Measurements from ENCODE around the gene FAF2. TPM values are rescaled to one million over a fixed set of nuclear protein-coding genes. Genes with fewer than 3 reads are reported as not detected.
"Not testable (repeated sequence)": the region's sequence is repeated elsewhere in the genome, so short reads cannot be mapped to it uniquely, and the experiment has no call there.

The FAF2 gene
- total and polyA plus RNA-seq, 10 donors, result 7.6 to 41.3 (median 31.8) TPM

DNA sequence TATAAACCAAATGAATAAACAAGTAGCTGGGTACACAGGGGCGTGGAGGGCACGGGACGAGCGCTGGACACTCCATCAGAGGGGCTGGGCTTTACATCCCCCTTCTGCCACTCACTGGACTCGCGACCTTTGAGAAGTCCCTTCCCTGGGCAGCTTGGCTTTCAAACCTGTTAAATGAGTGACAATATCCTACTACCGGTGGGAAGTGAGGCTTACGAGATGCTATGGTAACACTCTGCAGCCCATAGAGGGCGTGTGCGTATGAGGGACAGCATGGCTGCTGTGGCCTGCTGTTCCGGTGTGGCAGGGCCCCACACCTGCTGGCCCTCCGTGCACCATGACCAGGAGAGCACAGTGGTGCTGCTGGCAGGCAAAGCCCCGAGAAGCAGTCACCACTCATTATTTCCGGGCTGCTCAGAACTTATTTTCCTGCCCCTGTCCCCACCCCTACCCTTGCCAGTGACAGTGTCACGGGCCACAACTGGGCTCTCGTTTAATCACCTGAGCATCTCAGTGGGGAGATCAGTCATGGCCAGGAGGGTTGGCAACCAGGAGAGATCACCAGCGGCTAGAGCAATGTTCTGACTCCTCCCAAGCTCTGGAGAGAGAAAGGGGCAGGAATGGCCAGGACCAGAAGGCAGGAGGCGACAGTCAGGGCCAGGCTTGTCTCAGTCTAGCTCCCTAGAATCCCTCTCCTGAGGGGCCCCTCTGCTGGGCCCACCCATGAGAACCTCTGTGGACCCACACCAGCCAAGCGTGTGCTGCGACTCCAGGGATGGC, 42.3 kb upstream of the FAF2 start:
- no peak overlapping the region for H3K27ac ChIP-seq
- peaks cover 0 to 84% (median 42%) of the 10 kb centered on the region in 6 donors for H3K36me3 ChIP-seq
- peak; percentile 48 for DNase-seq
- H3K4me1 ChIP-seq, result peaks cover 0 to 4% (median 0%) of the 10 kb centered on the region in 6 donors
- TF ChIP-seq CTCF (IDR thresholded peaks at IDR 0.05 in 8 of 11, conservative IDR thresholded peaks at IDR 0.05 in 3 of 11) (no peak), POLR2AphosphoS5 (IDR thresholded peaks at IDR 0.05) (no peak), POLR2A (IDR thresholded peaks at IDR 0.05) (no peak)
- intact Hi-C loops (cut with DNase I; ENCODE audit: low total_unique reads), result no loop called here
- H3K9me3 ChIP-seq, result no peaks in the 10 kb centered on the region
- H3K27me3 ChIP-seq (replicated peaks in 1 of 7), result no peaks in the 10 kb centered on the region
- 85 to 94% (median 91%) methylated on average over 18 to 20 of the region's 20 CpGs for WGBS, 5 donors
- no peak overlapping the region for H3K4me3 ChIP-seq

GRCh38 chr5:176406436-176407052, 41.6 kb upstream of the FAF2 start:
- peaks cover 0 to 78% (median 42%) of the 10 kb centered on the region in 6 donors for H3K36me3 ChIP-seq
- intact Hi-C loops (cut with DNase I; ENCODE audit: low total_unique reads), result no loop called here
- WGBS, 5 donors, result 87 to 93% (median 87%) methylated on average over 9 of the region's 9 CpGs
- no peak overlapping the region for H3K27ac ChIP-seq
- no peaks in the 10 kb centered on the region for H3K27me3 ChIP-seq (replicated peaks in 1 of 7)
- no peak overlapping the region for H3K4me3 ChIP-seq
- H3K4me1 ChIP-seq, result peaks cover 0 to 11% (median 3%) of the 10 kb centered on the region in 6 donors
- TF ChIP-seq POLR2A (IDR thresholded peaks at IDR 0.05) (no peak), CTCF (IDR thresholded peaks at IDR 0.05 in 8 of 11, conservative IDR thresholded peaks at IDR 0.05 in 3 of 11) (no peak), POLR2AphosphoS5 (IDR thresholded peaks at IDR 0.05) (no peak)
- DNase-seq, result peak; percentile 48
- no peaks in the 10 kb centered on the region for H3K9me3 ChIP-seq

DNA sequence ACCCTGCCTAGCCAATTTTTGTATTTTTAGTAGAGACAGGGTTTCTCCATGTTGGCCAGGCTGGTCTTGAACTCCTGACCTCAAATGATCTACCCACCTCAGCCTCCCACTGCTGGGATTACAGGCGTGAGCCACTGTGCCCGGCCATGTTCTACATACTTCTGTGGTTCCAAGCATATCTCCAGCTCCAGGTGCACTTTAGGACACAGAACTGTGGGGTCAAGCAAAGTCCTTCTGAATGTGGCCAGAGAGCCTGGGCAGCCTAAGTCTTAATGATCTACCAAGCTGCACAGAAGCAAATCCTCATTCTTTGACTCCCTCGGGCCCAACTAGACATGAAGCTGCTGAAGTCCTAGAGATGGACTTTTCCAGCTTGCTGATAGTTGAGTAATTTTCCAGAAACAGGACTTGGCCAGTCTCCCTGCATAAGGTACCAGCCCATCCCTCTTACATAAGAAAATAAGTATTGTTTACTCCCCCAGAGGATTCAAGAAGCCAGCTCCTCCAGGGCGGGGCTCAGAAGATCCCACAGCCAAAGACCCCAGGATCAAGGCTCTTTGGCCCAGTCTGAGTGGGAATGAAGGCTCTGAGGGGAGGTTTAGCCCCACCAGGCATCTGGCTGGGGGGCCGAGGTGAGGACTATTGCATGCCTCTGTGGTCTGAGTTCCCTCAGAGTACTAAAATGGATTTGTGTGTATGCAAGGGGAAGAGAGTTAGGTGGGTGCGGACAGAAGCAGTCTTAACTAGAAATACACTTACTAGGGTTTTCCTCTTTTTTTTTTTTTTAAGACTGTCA, 40.5 kb upstream of the FAF2 start:
- Histone ChIP-seq H3K9me3 (no peaks in the 10 kb centered on the region), H3K27me3 (replicated peaks in 1 of 7) (no peaks in the 10 kb centered on the region), H3K36me3 (peaks cover 0 to 77% (median 42%) of the 10 kb centered on the region in 6 donors), H3K4me1 (peaks cover 0 to 20% (median 3%) of the 10 kb centered on the region in 6 donors), H3K27ac (no peak overlapping the region), H3K4me3 (no peak overlapping the region)
- TF ChIP-seq CTCF (IDR thresholded peaks at IDR 0.05 in 8 of 11, conservative IDR thresholded peaks at IDR 0.05 in 3 of 11) (no peak), POLR2A (IDR thresholded peaks at IDR 0.05) (no peak), POLR2AphosphoS5 (IDR thresholded peaks at IDR 0.05) (no peak)
- peak; percentile 31 for DNase-seq
- intact Hi-C loops (cut with DNase I; ENCODE audit: low total_unique reads), result no loop called here
- WGBS, 5 donors, result 92 to 100% (median 95%) methylated on average over 5 to 6 of the region's 6 CpGs

GRCh38 chr5:176408252-176408573, 40.0 kb upstream of the FAF2 start:
- H3K36me3 ChIP-seq, result peaks cover 0 to 77% (median 42%) of the 10 kb centered on the region in 6 donors
- WGBS, 5 donors, result 93 to 96% (median 96%) methylated on average over 10 of the region's 10 CpGs
- H3K4me1 ChIP-seq, result peaks cover 0 to 25% (median 5%) of the 10 kb centered on the region in 6 donors
- H3K27ac ChIP-seq; H3K9me3 ChIP-seq; H3K4me3 ChIP-seq; H3K27me3 ChIP-seq (replicated peaks in 1 of 7); intact Hi-C loops (cut with DNase I; ENCODE audit: low total_unique reads): not testable (repeated sequence)
- peak; percentile 15 for DNase-seq
